TTC549 (cell line): Measurements from ENCODE around the gene TBC1D19.
"Not testable (repeated sequence)": the region's sequence is repeated elsewhere in the genome, so short reads cannot be mapped to it uniquely, and the experiment has no call there.

Source experiments
- FAIRE-seq: peaks from 2 replicates; lab custom pipeline; 2012; peaks lifted over from hg19 to GRCh38; lab: Jason Lieb, UNC

TBC1D19 gene

GRCh38 chr4:26685250-26685649 is 101.4 kb downstream of the TBC1D19 start:
- FAIRE-seq = no peak

DNA sequence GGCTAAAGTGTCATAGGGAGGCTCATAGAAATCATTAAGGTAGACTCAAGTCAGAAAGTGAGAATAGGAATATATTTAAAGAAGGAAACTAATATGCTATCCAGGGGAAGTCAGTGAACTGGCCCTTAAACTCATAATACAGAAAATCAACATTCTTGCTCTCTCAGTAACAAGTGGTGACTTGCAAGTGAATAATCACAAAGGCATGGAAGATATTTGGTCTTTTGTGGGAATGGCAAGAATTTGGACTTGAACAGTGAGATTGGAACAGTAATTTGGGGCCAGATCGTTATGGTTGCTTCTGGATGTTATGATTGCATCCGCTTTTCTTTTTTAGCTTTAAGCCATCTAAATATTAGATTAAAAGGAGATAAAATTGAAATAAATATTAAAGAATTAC is 103.8 kb downstream of the TBC1D19 start:
- FAIRE-seq = no peak

DNA sequence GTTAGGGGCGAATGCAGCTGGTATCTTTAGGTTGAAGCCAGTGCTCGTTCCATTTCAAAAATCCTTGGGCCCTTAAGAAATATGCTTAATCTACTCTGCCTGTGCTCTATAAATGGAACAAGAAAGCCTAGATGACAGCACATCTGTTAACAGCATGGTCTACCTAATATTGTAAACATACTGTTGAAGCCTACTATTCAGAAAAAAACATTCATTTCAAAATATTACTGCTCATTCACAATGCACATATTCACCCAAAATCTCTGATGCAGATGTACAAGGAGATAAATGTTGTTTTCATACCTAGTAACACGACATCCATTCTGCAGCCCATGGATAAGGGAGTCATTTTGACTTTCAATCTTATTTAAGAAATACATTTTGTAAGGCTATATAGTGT is 106.6 kb downstream of the TBC1D19 start:
- no peak for FAIRE-seq

DNA sequence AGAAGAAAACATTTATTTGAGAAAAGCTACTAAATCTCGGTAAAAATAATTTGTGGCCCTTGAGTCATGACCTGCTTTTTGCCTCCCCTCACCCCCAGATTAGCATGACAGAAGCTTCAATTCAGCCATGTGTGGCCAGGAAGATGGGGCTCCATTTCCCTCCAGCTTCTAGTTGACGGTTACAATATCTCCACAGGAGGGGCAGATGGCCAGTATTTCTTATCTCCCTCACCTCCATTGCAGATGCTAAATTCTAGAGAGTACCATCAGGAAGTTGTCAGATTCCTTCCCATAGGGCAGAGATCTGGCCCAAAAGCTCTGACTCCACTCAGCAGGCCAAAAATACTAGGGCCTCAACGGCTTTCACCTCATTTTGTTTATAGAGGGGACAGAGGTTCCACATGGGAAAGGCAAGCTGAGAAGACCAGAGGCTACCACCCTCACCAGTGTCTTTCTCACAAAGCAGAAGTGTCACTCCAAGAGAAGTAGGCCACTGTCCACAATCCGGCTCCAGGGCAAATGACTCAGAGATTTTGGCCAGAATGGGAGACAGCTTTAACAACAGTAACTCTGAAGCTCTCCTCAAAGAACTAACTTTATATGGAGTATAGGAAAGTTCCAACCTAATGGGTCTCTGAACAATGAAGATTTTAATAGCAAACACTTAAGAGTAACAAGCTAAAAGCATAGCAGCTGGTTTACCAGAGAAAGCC is 108.3 kb downstream of the TBC1D19 start:
- FAIRE-seq = no peak

DNA sequence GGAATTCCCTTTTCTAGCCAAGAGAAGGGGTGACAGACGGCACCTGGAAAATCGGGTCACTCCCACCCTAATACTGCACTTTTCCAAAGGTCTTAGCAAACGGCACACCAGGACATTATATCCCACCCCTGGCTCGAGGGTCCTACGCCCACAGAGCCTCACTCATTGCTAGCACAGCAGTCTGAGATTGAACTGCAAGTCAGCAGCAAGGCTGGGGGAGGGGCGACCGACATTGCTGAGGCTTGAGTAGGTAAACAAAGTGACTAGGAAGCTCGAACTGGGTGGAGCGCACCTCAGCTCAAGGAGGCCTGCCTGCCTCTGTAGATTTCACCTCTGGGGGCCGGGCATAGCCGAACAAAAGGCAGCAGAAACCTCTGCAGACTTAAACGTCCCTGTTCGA is 110.2 kb downstream of the TBC1D19 start:
- not testable (repeated sequence) for FAIRE-seq

DNA sequence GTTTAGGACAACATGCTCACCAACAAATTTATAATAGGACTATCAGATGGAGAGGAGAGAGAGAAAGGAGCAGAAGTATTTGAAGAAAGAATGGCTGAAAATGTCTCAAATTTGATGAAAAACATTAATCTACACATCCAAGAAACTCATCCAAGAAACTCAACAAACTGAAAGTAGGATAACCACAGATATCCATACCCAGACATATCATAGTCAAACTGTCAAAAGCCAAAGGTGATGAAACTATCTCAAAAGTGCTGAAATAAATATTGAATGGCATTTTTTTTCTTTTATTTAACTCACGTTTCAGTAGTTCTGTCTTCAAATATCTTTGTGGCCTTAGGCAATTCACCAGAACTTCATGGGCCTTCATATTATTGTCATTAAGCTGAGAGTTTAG is 116.2 kb downstream of the TBC1D19 start:
- no peak for FAIRE-seq

DNA sequence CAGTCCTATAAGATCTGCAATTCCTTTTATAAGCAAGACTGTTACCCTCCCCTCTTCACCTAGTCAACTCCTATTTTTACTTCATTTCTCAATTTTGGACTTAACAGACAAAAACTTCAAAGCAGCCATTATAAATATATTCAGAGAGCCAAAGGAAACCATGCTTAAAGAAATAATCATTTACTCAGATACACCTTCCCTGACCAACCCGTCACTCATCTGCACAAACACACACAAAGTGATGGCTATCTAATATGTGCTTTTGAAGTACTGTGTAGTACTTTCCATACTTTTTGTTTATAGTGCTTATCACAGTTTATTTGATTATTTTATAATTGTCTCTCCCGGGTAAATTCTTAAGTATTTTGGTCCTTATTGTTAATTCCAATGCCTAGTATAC is 117.2 kb downstream of the TBC1D19 start:
- FAIRE-seq = no peak

- no peak for FAIRE-seq
These were observed 117.9 kb downstream of the TBC1D19 start for GRCh38 chr4:26701786-26702227.

- FAIRE-seq = no peak
These were observed 123.5 kb downstream of the TBC1D19 start for GRCh38 chr4:26707342-26707741.

GRCh38 chr4:26709246-26709645 is 125.4 kb downstream of the TBC1D19 start:
- no peak for FAIRE-seq

DNA sequence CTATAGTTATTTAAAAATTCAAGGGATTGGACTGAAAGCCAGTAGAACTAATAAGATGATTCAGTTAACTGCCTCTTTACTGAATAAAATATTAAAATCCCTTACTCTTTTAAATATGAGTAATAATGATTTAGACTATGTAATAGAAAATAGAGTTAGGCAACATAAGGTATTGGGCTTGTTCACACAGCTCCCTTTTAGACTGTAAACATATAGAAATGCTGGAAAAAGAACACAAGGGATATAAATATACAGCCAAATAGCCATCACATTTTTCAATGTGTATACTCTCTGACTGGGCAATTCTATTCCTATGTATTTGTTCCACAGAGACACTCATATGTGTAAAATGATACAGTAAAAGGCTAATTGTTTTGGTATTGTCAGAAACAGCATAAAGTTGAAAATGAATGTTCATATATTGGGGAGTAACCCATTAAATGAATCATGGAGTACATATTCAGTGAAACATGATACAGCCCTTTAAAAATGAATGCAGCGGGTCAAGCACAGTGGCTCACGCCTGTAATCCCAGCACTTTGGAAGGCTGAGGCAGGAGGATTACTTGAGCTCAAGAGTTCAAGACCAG is 129.8 kb downstream of the TBC1D19 start:
- no peak for FAIRE-seq

- FAIRE-seq = no peak
These were observed 131.9 kb downstream of the TBC1D19 start for GRCh38 chr4:26715636-26716242.

DNA sequence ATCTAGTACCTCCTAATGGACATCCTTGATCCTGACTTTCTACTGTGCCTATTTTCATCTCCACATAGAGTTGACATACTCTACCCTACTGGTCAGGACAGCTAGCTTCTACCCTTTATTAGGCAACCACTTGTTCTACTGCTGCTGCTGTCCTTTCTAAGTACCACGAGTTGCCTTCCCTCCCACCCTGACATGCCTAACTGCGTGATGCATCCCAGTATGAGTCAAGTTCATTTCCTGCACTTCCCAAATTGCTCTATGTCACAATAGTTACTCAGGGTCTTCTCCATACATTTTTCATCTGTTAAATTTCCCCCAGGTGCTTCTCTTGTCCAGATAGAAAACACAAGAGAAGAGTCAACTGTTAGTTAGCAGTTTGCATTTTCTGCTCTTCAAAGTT is 133.4 kb downstream of the TBC1D19 start:
- FAIRE-seq = no peak

GRCh38 chr4:26719954-26720552 is 136.2 kb downstream of the TBC1D19 start:
- FAIRE-seq = peak; percentile 92

- FAIRE-seq = no peak
These were observed 137.8 kb downstream of the TBC1D19 start for GRCh38 chr4:26721685-26722084.

DNA sequence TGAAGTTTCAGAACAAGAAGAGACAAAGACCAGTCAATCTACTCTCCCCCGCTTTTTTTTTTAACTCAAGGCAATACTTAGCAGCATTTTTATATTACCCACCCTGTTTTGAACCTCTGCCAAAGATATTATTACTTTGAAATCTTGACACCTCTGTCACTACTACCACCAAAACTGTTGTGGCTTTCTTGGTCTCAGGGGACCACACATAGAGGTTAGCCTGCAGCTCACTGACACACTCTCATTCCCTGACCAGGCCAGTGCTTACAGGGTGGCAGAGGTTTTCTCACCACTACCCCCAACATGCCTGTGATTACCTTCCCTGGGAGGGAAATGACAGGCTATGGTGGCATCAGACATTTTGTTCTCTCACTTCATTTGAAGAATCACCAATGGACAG is 139.3 kb downstream of the TBC1D19 start:
- FAIRE-seq = no peak

- FAIRE-seq = no peak
These were observed 140.7 kb downstream of the TBC1D19 start for GRCh38 chr4:26724534-26724933.

DNA sequence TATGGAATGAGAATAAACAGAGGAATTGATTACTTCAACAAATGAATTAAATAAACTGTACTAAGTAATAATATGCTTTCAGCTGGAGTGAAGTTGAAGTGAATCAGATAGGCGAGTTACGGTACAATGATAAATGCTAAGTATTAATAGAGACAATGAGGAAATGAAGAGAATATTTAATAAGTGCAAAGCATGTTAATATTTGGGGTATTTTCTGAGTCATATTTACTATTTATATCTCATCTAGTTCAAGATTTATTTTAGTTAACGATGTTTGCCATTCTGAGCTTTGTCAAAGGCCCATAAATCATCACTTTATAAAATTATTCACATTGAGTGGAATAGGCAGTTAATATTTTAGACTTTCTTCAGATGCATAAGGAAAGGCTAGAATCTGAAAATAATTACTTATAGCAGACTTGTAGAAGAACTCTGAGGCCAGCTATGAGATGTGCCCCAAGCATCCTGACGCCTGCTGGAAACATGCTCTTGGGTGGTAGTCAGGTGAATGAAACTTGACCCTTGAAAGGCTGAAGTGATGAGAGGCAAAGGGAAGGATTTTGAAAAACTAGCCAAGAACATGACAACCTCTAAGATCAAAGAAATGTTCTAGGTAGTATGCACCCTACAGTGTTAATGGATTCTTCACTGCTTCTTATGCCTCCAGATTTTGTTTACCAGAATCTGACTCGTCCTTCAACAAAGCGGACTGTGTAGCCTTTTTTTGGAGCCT is 142.9 kb downstream of the TBC1D19 start:
- no peak for FAIRE-seq

- FAIRE-seq = no peak
These were observed 144.0 kb downstream of the TBC1D19 start for GRCh38 chr4:26727844-26728243.

GRCh38 chr4:26729027-26729426 is 145.1 kb downstream of the TBC1D19 start:
- FAIRE-seq = no peak

DNA sequence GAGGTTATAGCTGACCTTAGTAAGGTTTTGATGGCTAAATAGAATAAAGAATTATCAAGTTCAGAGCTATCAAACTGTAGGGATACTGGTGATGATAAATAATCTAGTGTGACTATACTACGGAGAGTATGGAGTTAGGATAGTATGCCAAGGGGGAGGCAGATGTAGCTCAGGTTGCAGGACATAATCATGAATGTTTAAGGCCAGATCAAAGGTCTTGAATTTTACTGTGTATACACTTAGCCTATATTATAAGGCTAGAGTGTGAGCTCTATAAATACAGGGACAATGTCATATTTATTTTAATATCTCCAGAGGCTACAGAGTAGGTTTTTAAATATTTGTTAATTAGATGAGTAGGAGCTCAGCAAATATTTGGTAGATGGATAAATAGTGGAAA is 145.7 kb downstream of the TBC1D19 start:
- FAIRE-seq = no peak

GRCh38 chr4:26731351-26732035 is 147.6 kb downstream of the TBC1D19 start:
- no peak for FAIRE-seq
